ENCODE data around the gene RNF103. TPM values are rescaled to one million over a fixed set of nuclear protein-coding genes. Genes with fewer than 3 reads are reported as not detected.

Gene RNF103
- total RNA-seq, 2 donors from 2014 or later, result 33.7 to 46.8 TPM

GRCh38 chr2:86633155-86633651, 9.5 kb upstream of the RNF103 start:
- Histone ChIP-seq H3K27ac (no peak overlapping the region), H3K27me3 (replicated peaks; ENCODE audit: insufficient read depth) (no peaks in the 10 kb centered on the region), H3K4me1 (ENCODE audit: control insufficient read depth in 1 of 2, low read depth in 2 of 2) (no peaks in the 10 kb centered on the region), H3K36me3 (no peaks in the 10 kb centered on the region), H3K9me3 (no peaks in the 10 kb centered on the region), H3K4me3 (no peak overlapping the region)
- DNase-seq (ENCODE audit: low spot score) (no peak), ATAC-seq (ENCODE audit: insufficient number of reproducible peaks, low FRiP score, low read depth) (no peak)
- TF ChIP-seq, protein P1, sequence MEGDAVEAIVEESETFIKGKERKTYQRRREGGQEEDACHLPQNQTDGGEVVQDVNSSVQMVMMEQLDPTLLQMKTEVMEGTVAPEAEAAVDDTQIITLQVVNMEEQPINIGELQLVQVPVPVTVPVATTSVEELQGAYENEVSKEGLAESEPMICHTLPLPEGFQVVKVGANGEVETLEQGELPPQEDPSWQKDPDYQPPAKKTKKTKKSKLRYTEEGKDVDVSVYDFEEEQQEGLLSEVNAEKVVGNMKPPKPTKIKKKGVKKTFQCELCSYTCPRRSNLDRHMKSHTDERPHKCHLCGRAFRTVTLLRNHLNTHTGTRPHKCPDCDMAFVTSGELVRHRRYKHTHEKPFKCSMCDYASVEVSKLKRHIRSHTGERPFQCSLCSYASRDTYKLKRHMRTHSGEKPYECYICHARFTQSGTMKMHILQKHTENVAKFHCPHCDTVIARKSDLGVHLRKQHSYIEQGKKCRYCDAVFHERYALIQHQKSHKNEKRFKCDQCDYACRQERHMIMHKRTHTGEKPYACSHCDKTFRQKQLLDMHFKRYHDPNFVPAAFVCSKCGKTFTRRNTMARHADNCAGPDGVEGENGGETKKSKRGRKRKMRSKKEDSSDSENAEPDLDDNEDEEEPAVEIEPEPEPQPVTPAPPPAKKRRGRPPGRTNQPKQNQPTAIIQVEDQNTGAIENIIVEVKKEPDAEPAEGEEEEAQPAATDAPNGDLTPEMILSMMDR (IDR thresholded peaks at IDR 0.05), result no peak

DNA sequence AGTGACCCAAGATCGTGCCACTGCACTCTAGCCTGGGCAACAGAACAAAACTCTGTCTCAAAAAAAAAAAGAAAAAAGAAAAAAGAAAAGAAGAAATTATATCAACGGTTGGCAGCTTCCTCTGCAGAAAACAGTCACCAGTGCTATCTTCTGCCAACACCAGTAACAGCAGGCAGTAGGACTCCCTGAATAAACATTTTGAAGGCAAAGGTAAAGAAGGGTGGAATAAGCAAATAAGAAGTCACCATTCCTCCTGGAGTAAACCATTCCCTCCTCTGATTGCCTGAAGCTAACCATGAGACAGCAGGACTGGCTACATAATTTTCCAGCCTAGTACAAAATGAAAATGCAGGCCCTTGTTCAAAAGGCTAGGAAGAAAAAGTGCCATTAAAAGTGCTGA, 9.0 kb upstream of the RNF103 start:
- Histone ChIP-seq H3K36me3 (no peaks in the 10 kb centered on the region), H3K4me3 (no peak overlapping the region), H3K27me3 (replicated peaks; ENCODE audit: insufficient read depth) (no peaks in the 10 kb centered on the region), H3K9me3 (no peaks in the 10 kb centered on the region), H3K4me1 (ENCODE audit: control insufficient read depth in 1 of 2, low read depth in 2 of 2) (no peaks in the 10 kb centered on the region), H3K27ac (no peak overlapping the region)
- TF ChIP-seq, protein P1 (IDR thresholded peaks at IDR 0.05), result no peak
- ATAC-seq (ENCODE audit: insufficient number of reproducible peaks, low FRiP score, low read depth), result no peak
- DNase-seq (ENCODE audit: low spot score), result no peak

DNA sequence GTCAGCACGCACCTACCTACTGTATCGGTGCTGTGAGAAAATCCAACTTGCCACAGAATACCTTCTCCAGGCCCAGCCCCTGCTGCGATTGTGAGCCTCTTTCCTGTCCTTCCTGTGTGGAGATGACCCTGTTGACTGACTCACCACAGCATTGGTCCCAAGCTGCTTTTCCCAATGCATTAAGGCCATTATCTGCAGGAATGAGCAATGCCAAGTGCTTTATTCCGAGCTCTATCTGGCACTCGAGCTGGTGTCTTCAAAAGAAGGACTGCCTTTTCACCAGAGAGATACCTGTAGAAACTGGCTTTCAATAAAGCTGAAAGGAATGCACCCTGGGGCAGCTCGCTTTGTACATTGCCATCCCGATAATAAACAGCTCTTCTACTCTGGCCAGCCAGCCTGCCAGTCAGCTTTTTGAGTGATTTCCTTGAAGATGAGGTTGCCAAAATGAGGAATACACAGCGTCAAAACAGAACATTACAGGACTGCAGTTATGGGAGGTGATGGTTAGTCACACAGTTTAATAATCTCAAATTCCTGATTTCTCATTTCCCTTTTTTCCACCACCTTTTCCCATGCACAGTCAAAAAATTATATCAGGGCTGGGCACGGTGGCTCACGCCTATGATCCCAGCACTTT, 8.3 kb upstream of the RNF103 start:
- Histone ChIP-seq H3K4me3 (no peak overlapping the region), H3K27ac (no peak overlapping the region), H3K9me3 (no peaks in the 10 kb centered on the region), H3K27me3 (replicated peaks; ENCODE audit: insufficient read depth) (no peaks in the 10 kb centered on the region), H3K4me1 (ENCODE audit: control insufficient read depth in 1 of 2, low read depth in 2 of 2) (no peaks in the 10 kb centered on the region), H3K36me3 (no peaks in the 10 kb centered on the region)
- DNase-seq (ENCODE audit: low spot score) (no peak), ATAC-seq (ENCODE audit: insufficient number of reproducible peaks, low FRiP score, low read depth) (no peak)
- TF ChIP-seq, protein P1 (IDR thresholded peaks at IDR 0.05), result no peak

GRCh38 chr2:86628091-86628522, 4.4 kb upstream of the RNF103 start:
- no peak for ATAC-seq (ENCODE audit: insufficient number of reproducible peaks, low FRiP score, low read depth)
- no peaks in the 10 kb centered on the region for H3K9me3 ChIP-seq
- TF ChIP-seq, protein P1 (IDR thresholded peaks at IDR 0.05), result no peak
- no peak overlapping the region for H3K27ac ChIP-seq
- H3K4me3 ChIP-seq, result no peak overlapping the region
- H3K36me3 ChIP-seq, result no peaks in the 10 kb centered on the region
- peaks cover 3 to 6% of the 10 kb centered on the region in 2 donors for H3K4me1 ChIP-seq (ENCODE audit: control insufficient read depth in 1 of 2, low read depth in 2 of 2)
- no peak for DNase-seq (ENCODE audit: low spot score)
- H3K27me3 ChIP-seq (replicated peaks; ENCODE audit: insufficient read depth), result no peaks in the 10 kb centered on the region

- TF ChIP-seq, protein P1 (IDR thresholded peaks at IDR 0.05), result no peak
- H3K9me3 ChIP-seq, result no peaks in the 10 kb centered on the region
- no peak overlapping the region for H3K27ac ChIP-seq
- H3K36me3 ChIP-seq, result no peaks in the 10 kb centered on the region
- peaks cover 3 to 6% of the 10 kb centered on the region in 2 donors for H3K4me1 ChIP-seq (ENCODE audit: control insufficient read depth in 1 of 2, low read depth in 2 of 2)
- ATAC-seq (ENCODE audit: insufficient number of reproducible peaks, low FRiP score, low read depth), result no peak
- H3K27me3 ChIP-seq (replicated peaks; ENCODE audit: insufficient read depth), result no peaks in the 10 kb centered on the region
- no peak overlapping the region for H3K4me3 ChIP-seq
- no peak for DNase-seq (ENCODE audit: low spot score)
Observed at GRCh38 chr2:86627550-86627949, 3.9 kb upstream of the RNF103 start.

All from thoracic aorta (tissue), 2 donors.